HG02943 (cell line): ENCODE measurements around the gene CRK.

Source experiments
- ATAC-seq: cut with Tn5 transposase; IDR thresholded peaks from one replicate; pipeline ENCODE4 v1.9.1; 2021; ENCODE audit warnings: mild to moderate bottlenecking, low read depth, moderate library complexity; ENCODE audit not compliant: unreplicated experiment

The CRK gene

DNA sequence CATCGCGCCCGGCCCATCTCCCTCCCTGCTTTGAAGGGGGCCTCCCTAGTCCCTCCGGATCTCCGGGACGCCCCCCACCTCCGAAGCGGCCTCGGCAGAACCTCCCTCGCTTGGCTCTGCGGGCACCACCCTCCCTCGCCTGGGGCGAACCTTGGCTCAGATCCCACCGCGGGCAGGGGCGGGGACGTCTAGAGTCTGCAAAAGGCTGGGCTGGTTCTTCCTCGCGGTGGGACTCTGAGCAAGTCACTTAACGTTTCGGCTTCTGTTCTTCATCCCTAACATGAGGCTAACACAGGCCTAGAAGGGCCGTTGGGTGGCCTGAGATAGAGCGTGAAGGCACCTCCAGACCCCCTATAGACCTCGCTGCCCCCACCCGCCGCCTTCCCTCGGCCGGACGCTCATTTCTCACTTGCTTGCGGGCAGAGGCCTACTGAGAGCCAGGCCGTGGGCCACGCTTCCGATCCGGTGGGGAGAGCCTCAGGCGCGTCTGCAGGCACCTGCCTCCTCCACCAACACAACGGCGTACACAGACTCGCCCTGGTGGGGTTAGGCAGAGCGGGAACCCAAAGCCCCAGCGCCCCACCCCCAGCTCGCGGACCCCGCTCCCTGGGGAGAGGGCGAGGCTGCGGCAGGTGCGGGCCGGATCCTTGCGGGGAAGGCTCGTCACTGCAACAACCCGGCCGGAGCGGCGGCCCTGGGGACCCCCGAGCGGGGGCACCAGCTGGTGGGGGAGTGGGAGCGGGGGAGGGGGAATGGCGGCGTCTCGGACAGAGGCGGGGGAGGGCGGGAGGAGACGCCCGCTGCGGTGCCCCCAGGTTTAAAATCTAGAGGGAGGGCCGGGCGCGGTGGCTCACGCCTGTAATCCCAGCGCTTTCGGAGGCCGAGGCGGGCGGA is 31.0 kb upstream of the CRK start:
- ATAC-seq, result no peak

DNA sequence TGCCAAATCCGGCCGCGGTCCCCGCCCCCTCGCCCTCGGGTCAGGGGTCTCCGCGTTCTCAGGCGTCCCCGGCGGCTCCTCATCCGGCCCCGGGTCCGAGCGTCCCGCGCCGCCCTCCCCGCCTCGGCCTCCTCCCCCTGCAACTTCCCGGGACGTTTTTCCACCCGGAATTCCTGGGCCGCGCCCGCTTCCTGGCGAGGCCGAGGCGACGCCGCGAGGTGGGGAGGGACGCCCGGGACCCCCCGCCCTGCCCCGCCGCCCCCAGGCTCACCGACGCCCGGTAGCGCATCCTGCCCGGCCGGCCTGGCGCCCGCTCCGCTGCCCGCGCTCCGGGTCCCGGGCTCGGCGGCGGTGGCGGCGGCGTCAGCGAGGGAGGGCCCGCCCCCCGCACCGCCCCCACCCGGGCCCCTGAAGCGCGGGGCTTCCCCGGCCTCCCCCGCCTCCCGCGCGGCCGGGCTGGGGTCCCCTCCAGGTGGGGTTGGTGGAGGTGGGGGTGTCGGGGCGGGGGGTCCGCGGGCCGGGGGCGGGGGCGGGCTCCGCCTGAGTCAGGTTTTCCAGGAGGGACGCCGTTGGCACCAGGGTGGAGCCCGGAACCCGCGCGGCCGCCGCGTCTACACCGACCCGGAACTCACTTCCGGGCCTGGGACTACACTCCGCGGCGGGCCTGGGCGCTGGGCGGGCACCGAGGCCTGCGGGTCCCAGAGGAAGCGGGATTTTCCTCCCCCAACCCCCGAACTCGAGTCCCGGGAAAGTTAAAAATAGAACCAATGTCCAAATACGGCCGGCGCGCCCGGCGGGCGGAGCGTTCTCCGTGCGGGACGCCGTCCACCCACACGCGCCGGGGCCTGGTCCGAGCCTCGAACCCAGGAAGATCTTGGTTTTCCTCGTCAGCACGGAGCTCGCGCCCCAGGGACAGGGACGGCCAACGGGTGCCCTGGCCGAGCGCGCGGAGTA is 29.7 kb upstream of the CRK start:
- ATAC-seq, result no peak

DNA sequence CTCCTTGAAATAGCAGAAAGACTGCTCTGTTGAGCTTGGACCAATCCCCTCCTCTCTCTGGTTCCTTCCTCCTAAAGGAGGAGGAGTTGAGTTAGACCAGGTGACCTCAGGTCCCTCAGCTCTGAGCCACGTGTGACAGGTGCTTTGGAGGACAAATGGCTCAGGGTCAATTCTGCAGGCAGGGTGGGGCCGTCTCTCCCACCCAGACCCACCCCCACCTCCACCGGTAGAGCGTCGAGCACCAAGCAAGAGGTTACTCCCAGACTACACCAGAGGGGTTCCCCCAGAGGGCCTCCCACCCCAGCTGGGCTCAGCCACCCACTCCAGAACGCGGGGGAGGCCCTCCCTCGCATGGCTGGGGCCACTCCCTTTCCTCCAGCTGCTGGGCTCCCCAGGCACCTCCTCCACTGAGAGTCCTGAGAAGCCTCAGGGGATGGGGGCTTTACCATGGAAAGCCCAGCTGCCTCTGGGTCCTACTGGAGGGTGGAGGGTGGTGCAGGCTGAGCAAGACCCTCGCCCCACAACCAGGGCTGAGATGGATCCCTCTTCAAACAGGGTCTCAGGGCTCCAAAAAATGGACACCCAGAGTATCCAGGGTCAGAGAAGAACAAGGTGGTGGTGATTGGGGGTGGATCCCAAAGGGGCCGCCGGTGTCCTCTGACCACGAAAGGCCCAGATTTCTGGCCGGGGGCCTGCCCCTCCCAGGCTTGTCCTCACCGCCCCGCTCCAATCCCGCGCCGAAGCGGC is 28.8 kb upstream of the CRK start:
- ATAC-seq, result no peak

DNA sequence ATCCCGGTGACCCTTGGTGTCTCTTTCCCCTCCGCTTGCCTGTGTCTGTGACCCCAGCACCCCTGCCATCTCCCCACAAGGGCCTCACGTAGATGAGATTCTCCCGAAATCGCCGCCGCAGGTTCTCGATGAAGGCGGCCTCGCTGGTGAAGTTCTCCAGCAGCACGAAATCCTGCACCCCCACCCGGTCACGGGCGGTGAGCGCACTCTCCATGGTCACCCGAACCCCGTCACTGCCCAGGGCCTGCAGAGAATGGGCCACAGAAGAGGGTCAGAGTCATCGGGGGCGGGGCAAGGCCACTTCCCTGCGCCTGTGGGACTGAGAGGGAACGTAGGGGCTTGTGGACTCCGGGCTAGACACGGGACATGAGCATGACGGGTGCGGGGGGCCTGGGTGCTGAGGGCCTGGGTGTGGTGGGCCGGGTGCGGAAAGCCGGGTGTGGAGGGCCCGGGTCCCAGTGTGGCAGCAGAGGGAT is 28.1 kb upstream of the CRK start:
- no peak for ATAC-seq

DNA sequence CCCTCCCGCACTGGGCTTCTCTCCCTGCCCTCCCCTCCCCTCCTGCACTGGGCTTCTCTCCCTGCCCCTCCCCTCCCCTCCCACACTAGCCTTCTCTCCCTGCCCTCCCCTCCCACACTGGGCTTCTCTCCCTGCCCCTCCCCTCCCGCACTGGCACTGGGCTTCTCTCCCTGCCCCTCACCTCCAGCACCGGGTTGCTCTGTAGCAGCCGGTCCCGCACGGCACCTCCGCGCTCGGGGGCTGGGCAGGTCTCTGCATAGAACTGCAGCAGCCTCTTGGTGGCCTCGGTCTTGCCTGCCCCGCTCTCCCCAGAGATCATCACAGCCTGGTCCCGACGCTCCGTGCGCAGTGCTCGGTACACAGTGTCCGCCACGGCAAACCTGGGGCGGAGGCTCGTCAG is 26.6 kb upstream of the CRK start:
- no peak for ATAC-seq

DNA sequence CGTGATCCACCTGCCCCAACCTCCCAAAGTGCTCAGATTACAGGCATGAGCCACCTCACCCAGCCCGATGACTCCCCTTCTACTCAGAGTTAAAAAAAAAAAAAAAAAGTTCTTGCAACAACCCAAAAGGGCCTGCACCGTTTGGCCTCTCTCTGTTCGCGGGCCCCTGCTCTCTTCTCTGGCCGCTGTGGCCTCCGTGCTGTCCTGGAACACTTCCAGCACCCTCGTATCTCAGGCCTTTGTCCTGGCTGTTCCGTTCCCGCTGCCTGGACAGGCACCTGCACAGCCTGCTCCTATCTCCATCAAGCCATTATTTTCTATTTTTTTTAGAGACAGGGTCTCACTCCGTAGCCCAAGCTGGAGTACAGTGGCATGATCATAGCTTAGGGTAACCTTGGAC is 25.7 kb upstream of the CRK start:
- no peak for ATAC-seq

DNA sequence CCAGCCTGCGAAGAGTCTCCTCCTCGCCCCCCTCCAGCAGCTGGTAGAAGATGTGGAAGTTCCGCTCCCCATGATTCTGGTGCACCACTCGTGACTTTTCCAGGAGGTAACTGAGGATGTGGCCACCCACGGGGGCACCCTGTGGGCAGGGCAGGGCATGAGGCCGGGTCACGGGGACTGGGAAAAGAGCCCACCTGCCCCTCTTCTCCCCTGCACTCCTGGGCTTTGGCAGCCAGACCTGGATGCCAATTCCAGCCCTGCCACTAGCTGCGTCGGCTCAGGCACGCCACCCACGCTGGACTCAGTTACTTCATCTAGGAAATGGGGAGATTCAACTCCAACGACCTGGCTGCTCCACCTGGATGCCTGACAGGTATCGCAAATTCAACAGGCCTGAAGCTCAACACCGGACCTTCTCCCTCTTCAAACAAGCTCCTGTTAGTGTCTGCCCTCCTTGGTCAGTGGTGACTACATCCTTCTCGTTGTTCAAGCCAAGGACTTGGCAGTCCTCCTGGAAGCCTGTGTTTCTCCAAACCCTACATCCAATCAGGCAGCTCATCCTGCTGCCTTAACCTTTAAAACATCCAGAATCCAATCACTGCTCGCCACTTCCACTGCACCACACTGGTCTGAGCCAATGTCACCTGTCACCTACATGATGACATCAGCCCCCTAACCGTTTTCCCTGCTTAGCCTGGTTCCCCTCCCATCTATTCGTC is 24.9 kb upstream of the CRK start:
- ATAC-seq, result no peak

DNA sequence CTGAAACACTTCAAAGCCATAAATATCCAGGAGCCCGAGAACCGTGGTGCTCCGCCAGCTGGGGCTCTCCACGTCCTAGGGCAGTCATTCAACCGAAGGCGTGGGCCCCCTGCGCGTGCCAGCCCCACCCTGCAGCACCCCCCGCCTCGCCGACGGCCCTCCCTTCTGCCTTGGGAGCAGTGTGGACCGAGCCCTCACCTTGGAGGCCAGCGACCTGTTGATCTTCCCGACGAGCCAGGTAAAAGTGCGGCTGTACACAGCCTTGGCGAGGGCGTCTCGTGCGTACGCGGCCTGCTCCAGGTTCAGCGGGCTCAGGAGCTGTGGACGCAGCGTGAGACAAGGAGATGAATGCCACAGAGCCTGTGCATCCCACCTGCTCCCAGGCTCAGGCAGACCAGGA is 22.4 kb upstream of the CRK start:
- ATAC-seq, result no peak

DNA sequence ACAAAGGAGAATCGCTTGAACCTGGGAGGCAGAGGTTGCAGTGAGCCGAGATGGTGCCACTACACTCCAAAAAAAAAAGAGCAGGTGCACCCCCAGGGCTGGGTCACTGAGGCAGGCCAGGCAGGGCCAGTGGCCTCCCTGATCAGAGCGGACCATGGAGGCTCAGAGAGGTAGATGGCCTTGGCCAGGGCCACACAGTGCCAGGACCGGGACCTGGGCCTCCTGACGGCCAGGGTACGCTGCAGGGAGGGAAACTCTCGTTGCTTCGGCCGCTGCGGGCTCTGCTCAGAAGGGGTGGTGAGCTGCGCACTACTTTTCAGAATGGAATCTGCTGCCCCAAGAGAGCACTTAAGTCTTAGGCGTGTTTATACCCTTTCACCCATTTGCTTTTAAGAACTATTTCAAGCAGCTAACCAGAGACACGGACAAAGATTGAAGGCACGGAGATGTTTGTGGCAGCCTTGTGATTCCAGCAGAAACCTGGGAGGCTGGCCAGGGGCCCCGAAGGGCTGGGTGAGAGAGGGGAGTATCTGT is 19.4 kb upstream of the CRK start:
- no peak for ATAC-seq

DNA sequence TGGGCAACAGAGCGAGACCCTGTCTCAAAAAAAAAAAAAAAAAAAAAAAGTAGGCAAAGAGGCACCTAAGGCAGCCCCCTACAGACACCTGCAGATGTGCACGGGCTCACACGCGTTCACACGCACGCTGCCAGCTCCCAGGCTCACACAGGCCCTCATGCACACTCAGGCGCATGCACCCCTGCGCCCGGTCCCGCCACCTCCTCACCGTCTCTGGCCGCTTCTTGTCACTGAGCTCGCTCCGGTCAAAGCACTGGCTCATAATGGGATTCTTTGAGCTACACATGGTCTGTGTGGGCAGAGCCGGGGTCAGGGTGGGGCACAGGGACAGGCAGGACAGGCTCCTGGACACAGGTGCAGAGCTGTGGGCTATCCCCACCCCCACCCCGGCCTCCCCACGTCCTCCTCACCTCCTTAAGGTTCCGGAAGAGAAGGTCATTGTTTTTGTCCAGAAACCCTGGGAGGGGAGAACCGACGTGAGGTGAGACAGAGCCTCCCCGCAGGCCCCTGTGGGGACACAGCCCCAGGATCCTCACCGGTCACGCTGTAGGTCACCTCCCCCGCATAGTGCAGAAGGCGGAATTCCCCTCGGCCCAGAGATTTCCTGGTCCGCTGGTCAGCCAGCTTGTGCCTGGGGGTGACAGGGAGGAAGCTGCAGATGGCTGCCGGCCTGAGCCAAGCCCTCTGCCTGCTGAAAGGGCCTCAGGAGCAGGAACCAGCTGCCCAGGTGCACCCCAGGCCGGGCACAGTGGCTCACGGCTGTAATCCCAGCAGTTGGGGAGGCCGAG is 18.6 kb upstream of the CRK start:
- ATAC-seq, result no peak

DNA sequence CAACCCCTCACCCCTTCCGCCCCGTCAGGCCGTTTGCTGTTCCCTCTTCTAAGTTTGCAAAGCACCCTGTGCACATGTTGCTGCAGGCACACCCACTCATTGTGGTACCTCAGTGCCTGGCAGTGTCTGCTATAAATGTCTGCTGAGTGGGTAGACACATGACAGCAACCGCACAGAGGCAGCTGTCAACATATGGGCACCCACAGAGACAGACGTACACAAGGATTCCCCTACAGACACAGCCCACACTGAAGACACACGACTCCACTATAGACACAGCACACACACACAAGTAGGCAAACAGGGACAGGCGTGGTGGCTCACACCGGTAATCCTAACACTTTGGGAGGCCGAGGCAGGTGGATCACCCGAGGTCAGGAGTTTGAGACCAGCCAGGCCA is 17.8 kb upstream of the CRK start:
- no peak for ATAC-seq

DNA sequence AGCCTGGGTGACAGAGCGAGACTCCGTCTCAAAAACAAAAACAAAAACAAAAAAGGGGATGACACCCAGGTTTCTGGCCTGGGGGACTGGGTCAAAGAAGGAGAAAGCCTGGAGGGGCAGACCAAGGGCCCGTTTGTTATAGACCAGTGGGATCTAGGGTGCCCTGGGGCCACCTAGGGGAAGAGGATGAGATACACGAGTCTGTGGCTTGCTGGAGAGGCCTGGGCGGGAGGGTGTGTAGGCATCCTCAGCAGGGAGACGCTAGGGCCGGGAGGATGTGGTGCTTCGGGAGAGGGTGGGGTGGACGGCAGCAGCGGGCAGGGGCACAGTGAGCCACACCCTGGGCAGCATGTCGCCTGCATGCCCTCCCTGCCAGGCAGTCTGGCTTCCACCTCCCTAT is 17.1 kb upstream of the CRK start:
- ATAC-seq, result no peak

DNA sequence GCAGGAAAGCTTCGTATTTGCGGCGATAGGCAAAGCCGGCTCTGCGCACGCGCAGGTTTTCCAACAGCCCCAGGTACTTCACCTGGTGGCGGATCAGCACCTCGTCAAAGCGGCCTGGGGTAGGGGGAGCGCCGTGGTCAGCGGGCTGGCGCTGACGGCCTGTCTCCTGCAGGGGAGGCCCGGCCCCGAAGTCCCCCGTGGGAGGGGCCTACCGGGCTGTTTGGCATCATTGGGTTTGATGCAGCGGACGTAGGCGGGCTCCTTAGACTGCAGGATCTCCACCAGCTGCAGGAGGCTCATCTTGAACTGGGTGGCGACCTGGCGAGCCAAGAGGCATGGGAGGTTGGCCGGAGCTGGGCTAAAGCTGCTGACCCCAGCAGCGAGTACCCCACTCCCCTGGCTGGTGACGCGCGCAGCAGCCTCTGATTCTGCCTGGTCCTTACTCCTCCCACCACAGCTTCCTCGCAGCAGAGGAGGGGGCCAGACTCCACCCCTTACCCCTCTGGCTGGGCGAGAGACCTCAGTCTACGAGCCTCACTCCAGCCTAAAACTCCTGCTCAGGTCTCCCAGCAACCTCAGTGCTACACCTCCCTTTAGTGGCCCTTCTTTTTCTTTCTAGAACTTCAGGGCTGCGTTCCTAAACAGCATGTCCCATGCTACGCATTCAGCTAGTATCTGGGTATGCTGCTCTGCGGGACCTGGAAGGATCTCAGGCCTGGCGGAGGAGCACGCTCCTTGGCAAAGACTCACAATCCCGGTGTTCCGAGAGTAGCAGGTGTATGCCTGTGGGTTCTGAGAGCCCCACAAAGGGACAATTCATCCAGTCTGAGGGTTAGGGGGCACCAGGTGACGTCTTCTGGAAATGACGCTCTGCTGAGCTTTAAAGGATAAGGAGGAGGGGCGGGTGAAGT is 16.1 kb upstream of the CRK start:
- ATAC-seq, result no peak

DNA sequence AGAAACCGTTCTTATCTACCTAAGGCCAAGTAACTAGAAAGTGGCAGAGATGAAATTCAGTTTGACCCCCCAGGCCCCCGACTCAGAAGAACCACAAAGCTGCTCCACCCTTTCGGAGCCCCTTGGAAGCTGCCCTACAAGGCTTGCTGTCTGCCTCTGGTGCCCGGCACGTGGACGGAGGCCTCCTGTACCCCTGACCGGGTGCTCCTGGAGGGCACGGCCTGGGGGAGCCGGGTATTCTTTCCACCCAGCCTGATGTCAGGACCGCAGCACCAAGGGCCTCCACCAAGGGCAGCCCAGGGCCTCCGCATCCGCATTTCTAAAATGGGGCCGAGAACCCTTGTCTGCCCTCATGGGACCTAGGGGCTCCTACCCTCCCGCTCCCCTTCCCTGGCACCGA is 15.5 kb upstream of the CRK start:
- ATAC-seq, result no peak

DNA sequence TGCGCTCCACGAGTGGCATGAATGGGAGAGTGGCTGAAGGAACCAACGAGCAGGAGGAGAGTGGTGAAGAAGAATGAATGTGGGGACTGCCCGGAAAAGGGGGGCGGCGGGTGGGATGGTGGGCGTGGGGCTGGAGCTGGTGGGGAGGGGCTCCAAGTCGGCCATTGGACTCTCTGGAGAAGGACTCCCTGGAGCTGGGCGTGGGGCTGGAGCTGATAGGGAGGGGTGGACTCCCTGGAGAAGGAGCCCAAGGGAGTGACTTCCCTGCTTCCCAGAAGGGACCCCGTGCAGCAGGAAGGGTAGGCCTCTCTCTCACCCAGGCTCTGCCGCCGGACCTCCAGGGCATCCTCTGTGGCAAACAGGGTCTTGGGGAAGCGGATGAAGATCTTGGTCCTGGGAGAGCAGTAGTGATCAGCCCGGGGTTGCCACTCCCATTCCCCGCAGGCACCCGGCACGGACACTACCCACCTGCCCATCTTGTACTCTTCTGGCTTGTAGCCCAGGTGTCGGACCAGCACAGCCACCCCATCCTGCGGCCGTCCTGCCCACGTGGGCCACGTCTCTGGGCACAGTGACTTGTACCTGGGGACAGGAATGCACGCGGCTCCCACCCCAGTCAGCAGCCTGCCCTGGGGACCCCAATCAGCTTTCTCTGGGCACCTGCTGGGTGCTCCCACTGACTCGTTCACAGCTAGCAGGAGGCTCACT is 14.9 kb upstream of the CRK start:
- ATAC-seq, result no peak

DNA sequence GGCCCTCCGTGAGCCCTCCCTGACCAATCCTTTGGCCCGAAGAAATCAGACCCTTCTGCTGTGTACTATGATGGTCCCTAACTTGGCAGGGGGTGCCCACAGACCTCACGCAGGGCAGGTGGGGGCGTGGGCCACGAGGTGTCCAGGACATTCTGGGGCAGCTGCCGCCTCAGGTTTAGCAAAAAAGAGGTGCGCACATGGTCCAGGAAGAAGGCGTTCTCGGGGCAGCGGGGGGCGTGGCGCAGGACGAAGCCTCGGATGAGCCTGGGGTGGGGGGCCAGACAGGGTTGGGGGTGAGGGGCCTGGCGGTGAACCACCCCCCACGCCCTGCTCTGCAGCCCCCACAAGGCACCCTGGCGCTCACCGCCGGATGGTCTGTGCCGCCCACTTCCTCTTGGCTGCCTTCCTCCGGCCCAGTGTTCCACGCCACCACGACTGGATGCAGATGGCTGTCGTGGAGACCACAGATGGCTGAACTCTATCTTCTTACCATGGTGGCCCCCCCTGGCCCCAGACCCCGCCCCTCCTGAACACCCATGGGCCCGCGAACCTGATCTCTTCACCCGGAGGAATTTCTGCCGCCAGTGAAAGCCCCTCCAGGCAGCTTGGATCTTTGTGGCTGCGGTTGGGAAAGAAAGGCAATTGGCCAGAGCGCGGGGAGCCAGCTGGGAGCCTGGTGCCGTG is 14.2 kb upstream of the CRK start:
- no peak for ATAC-seq
